ENCODE results near the gene ACSF3.

GRCh38 chr16:89143201-89143741, 49.6 kb downstream of the ACSF3 start:
- TF ChIP-seq, protein P1, sequence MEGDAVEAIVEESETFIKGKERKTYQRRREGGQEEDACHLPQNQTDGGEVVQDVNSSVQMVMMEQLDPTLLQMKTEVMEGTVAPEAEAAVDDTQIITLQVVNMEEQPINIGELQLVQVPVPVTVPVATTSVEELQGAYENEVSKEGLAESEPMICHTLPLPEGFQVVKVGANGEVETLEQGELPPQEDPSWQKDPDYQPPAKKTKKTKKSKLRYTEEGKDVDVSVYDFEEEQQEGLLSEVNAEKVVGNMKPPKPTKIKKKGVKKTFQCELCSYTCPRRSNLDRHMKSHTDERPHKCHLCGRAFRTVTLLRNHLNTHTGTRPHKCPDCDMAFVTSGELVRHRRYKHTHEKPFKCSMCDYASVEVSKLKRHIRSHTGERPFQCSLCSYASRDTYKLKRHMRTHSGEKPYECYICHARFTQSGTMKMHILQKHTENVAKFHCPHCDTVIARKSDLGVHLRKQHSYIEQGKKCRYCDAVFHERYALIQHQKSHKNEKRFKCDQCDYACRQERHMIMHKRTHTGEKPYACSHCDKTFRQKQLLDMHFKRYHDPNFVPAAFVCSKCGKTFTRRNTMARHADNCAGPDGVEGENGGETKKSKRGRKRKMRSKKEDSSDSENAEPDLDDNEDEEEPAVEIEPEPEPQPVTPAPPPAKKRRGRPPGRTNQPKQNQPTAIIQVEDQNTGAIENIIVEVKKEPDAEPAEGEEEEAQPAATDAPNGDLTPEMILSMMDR (IDR thresholded peaks at IDR 0.05; ENCODE audit: poor library complexity, severe bottlenecking), result no peak
- TF ChIP-seq REST (IDR thresholded peaks at IDR 0.05; ENCODE audit: borderline replicate concordance) (no peak), EZH2 (IDR thresholded peaks at IDR 0.05; ENCODE audit: borderline replicate concordance, insufficient read depth, low read length, poor library complexity, severe bottlenecking) (no peak), EP300 (conservative IDR thresholded peaks at IDR 0.05; ENCODE audit: poor library complexity, severe bottlenecking) (no peak), POLR2AphosphoS5 (IDR thresholded peaks at IDR 0.05) (no peak)

Measured in neural cell (in vitro differentiated cells).